Upper lobe of right lung (tissue), 1 donor: Measurements from ENCODE around the gene ADH1B. TPM values are rescaled to one million over a fixed set of nuclear protein-coding genes. Genes with fewer than 3 reads are reported as not detected.

ENCODE experiments used
- ATAC-seq: fragments of 200-7000 bp; cut with Tn5 transposase; one replicate; pipeline ENCODE4 v1.9.1; 2020; ENCODE audit warnings: mild to moderate bottlenecking, moderate library complexity
- DNase-seq: peaks from one replicate; pipeline ENCODE4 v3.0.0-alpha.2; 2020
- H3K27ac ChIP-seq: fragments of 200-600 bp; one replicate; pipeline ENCODE4 v1.8.0; 2022
- H3K27me3 ChIP-seq: fragments of 200-600 bp; one replicate; pipeline ENCODE4 v1.8.0; 2022; ENCODE audit warnings: mild to moderate bottlenecking
- H3K36me3 ChIP-seq: fragments of 200-600 bp; one replicate; pipeline ENCODE4 v1.8.0; 2022
- H3K4me1 ChIP-seq: fragments of 200-600 bp; one replicate; pipeline ENCODE4 v1.8.0; 2022
- H3K4me3 ChIP-seq: fragments of 200-600 bp; one replicate; pipeline ENCODE4 v1.8.0; 2022; ENCODE audit warnings: mild to moderate bottlenecking
- H3K9me3 ChIP-seq: fragments of 200-600 bp; one replicate; pipeline ENCODE4 v1.8.0; 2022
- intact Hi-C: fragments of 100-400 bp; cut with DNase I; formaldehyde crosslinking; loops from one replicate; pipeline ENCODE4 v1.11.0; 2022
- total RNA-seq: library from RNA; stranded (reverse); fragmentation: NEBNext Ultra II Directional; extraction: Animal tissue kit (Norgen Biotek cat#: 25700); gene quantifications from one replicate; pipeline ENCODE4 v1.2.1, GENCODE V29; 2021
- TF ChIP-seq, protein P1 (sequence below): fragments of 200-600 bp; IDR thresholded peaks from one replicate; pipeline ENCODE4 v1.8.0; 2022; ENCODE audit warnings: antibody characterized with exemption
- donor health status: DM: no; HTN: yes; CAD: no; lungs with severe emphysema.

Gene ADH1B
- total RNA-seq, 1 donor from 2014 or later = 744 TPM

DNA sequence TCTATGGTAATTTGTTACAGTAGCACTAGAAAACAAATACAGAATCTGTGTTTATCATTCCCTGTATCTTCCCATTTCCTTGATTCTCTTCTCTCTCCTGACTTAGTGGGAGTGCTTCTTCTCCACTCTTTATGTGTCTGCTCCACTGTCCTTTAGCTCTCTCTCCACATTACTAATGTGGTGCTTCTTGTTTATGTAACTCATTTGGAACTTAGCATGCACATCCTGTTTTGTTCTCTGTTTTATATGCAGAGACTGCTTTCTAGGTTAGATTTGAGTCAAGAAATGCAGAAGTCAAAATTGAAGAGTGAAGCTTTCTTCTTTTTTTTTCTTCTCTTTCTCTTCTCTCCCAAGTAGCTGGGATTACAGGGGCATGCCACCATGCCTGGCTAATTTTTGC is 56.3 kb downstream of the ADH1B start:
- Histone ChIP-seq H3K9me3 (no peaks in the 10 kb centered on the region), H3K4me3 (no peak overlapping the region), H3K27ac (no peak overlapping the region), H3K36me3 (no peaks in the 10 kb centered on the region), H3K27me3 (no peaks in the 10 kb centered on the region), H3K4me1 (no peaks in the 10 kb centered on the region)
- intact Hi-C loops = no loop called here
- no peak for DNase-seq
- ATAC-seq = no peak
- TF ChIP-seq, protein P1, sequence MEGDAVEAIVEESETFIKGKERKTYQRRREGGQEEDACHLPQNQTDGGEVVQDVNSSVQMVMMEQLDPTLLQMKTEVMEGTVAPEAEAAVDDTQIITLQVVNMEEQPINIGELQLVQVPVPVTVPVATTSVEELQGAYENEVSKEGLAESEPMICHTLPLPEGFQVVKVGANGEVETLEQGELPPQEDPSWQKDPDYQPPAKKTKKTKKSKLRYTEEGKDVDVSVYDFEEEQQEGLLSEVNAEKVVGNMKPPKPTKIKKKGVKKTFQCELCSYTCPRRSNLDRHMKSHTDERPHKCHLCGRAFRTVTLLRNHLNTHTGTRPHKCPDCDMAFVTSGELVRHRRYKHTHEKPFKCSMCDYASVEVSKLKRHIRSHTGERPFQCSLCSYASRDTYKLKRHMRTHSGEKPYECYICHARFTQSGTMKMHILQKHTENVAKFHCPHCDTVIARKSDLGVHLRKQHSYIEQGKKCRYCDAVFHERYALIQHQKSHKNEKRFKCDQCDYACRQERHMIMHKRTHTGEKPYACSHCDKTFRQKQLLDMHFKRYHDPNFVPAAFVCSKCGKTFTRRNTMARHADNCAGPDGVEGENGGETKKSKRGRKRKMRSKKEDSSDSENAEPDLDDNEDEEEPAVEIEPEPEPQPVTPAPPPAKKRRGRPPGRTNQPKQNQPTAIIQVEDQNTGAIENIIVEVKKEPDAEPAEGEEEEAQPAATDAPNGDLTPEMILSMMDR = no peak

Other genes with a start within 250 kb of the ADH1B start
- gene ADH5, start 232.6 kb downstream of the ADH1B start, total RNA-seq = 166 TPM
- gene ADH4, start 177.1 kb downstream of the ADH1B start, total RNA-seq = 0.38 TPM
- 0.61 TPM for gene ADH6, start 102.2 kb downstream of the ADH1B start, total RNA-seq
- gene ADH1A, start 30.4 kb downstream of the ADH1B start, total RNA-seq = 3.6 TPM
- 6.8 TPM for gene ADH1C, start 31.3 kb upstream of the ADH1B start, total RNA-seq
- gene ADH7, start 113.9 kb upstream of the ADH1B start, total RNA-seq = not detected
- not detected for gene C4orf17, start 189.6 kb upstream of the ADH1B start, total RNA-seq
- 5.0 TPM for gene TRMT10A, start 242.6 kb upstream of the ADH1B start, total RNA-seq